PC-3 (cell line): ENCODE measurements around the gene NALCN. TPM values are rescaled to one million over a fixed set of nuclear protein-coding genes. Genes with fewer than 3 reads are reported as not detected.

Experiments used
- ATAC-seq: fragments of 200-7000 bp; cut with Tn5 transposase; 2 replicates; pipeline ENCODE4 v1.9.1; 2020; ENCODE audit warnings: mild to moderate bottlenecking, moderate library complexity
- BruUV-seq: library from RNA; stranded (reverse); fragments of 400-500 nt; replicated peaks from 2 replicates; lab custom pipeline; 2021; lab: Mats Ljungman, UMichigan
- CTCF ChIA-PET: fragments of 300-600 bp; sonication (Branson Sonifier 250); formaldehyde crosslinking; loops from one replicate; lab custom pipeline; 2022; ENCODE audit warnings: antibody characterized with exemption; lab: Charles Lee
- POLR2A ChIA-PET: fragments of 300-600 bp; sonication (Branson Sonifier 250); formaldehyde crosslinking; loops from one replicate; lab custom pipeline; 2022; ENCODE audit warnings: antibody characterized with exemption; ENCODE audit not compliant: unreplicated experiment; lab: Charles Lee
- DNase-seq: peaks from one replicate; pipeline ENCODE4 v3.0.0-alpha.2; 2015
- H2AFZ ChIP-seq: fragments of 300-600 bp; sonication (generic); 2 replicates; pipeline ENCODE4 v1.6.0; 2016; ENCODE audit warnings: antibody characterized with exemption, low read length
- H3F3A ChIP-seq: fragments of 300-600 bp; sonication (generic); one replicate; pipeline ENCODE4 v1.6.0; 2017; ENCODE audit warnings: antibody characterized with exemption, low read length, control low read depth, mild to moderate bottlenecking; ENCODE audit not compliant: unreplicated experiment
- H3K27ac ChIP-seq: fragments of 300-600 bp; sonication (generic); 2 replicates; pipeline ENCODE4 v1.5.1; 2016; ENCODE audit warnings: mild to moderate bottlenecking, low read length
- H3K27me3 ChIP-seq: fragments of 300-600 bp; sonication (generic); 2 replicates; pipeline ENCODE4 v1.6.1; 2016; ENCODE audit warnings: low read length, mixed read lengths
- H3K36me3 ChIP-seq: fragments of 300-600 bp; sonication (generic); 2 replicates; pipeline ENCODE4 v1.6.1; 2016; ENCODE audit warnings: low read depth, mixed run types, low read length, mixed read lengths
- H3K4me1 ChIP-seq: fragments of 300-600 bp; sonication (generic); 2 replicates; pipeline ENCODE4 v1.5.1; 2016; ENCODE audit warnings: low read length; ENCODE audit not compliant: insufficient read depth
- H3K4me2 ChIP-seq: fragments of 300-600 bp; sonication (generic); 2 replicates; pipeline ENCODE4 v1.6.0; 2016; ENCODE audit warnings: low read length
- H3K4me3 ChIP-seq: fragments of 300-600 bp; sonication (generic); 2 replicates; pipeline ENCODE4 v1.5.1; 2016; ENCODE audit warnings: mild to moderate bottlenecking, low read length, mixed read lengths
- H3K79me2 ChIP-seq: fragments of 300-600 bp; sonication (generic); 2 replicates; pipeline ENCODE4 v1.6.1; 2017; ENCODE audit warnings: low read length, mixed read lengths
- H3K9ac ChIP-seq: fragments of 300-600 bp; sonication (generic); 2 replicates; pipeline ENCODE4 v1.6.0; 2016; ENCODE audit warnings: mild to moderate bottlenecking, low read length
- H3K9me2 ChIP-seq: fragments of 300-600 bp; sonication (generic); replicated peaks from 2 replicates; pipeline ENCODE4 v1.6.1; 2016; ENCODE audit warnings: mixed run types, low read length, mixed read lengths
- H3K9me3 ChIP-seq: fragments of 300-600 bp; sonication (generic); 2 replicates; pipeline ENCODE4 v1.6.1; 2016; ENCODE audit warnings: low read length, mixed read lengths
- H4K20me1 ChIP-seq: fragments of 300-600 bp; sonication (generic); 2 replicates; pipeline ENCODE4 v1.6.1; 2016; ENCODE audit warnings: low read length, mixed read lengths
- EZH2 ChIP-seq: fragments of 300-600 bp; sonication (generic); IDR thresholded peaks from one replicate; pipeline ENCODE4 v1.6.1; 2017; ENCODE audit warnings: antibody characterized with exemption, mild to moderate bottlenecking, low read length; ENCODE audit not compliant: unreplicated experiment
- EZH2phosphoT487 ChIP-seq: fragments of 300-600 bp; sonication (generic); IDR thresholded peaks from 2 replicates; pipeline ENCODE4 v1.6.1; 2018; ENCODE audit warnings: mild to moderate bottlenecking, antibody characterized with exemption, low read length, borderline replicate concordance
- intact Hi-C: fragments of 100-400 bp; cut with micrococcal nuclease; formaldehyde crosslinking; loops from 2 replicates; pipeline ENCODE4 v1.9.0; 2023
- total RNA-seq: library from RNA; depleted of rRNA; stranded (reverse); fragments of >200 nt; gene quantifications from 2 replicates; pipeline ENCODE4 v1.2.3, GENCODE V29; 2014
- TF ChIP-seq, protein P1 (sequence below): fragments of 300-600 bp; sonication (generic); conservative IDR thresholded peaks from 2 replicates; pipeline ENCODE4 v1.5.1; 2017; ENCODE audit warnings: antibody characterized with exemption, low read depth, mild to moderate bottlenecking, low read length

NALCN gene
- total RNA-seq, 1 experiment from 2014 or later = 11.8 TPM

GRCh38 chr13:101451641-101452040, 35.3 kb upstream of the NALCN start:
- H2AFZ ChIP-seq = no peak overlapping the region
- H3K4me1 ChIP-seq = peaks cover 51% of the 10 kb centered on the region
- no TSS peak for BruUV-seq

GRCh38 chr13:101450749-101451130, 34.4 kb upstream of the NALCN start:
- peak; percentile 61 for DNase-seq
- ATAC-seq = peak; percentile 0; the same call in 1 of the 2 replicates
- BruUV-seq = no TSS peak
- ChIA-PET CTCF (no interaction called here), POLR2A (no interaction called here)
- TF ChIP-seq, protein P1, sequence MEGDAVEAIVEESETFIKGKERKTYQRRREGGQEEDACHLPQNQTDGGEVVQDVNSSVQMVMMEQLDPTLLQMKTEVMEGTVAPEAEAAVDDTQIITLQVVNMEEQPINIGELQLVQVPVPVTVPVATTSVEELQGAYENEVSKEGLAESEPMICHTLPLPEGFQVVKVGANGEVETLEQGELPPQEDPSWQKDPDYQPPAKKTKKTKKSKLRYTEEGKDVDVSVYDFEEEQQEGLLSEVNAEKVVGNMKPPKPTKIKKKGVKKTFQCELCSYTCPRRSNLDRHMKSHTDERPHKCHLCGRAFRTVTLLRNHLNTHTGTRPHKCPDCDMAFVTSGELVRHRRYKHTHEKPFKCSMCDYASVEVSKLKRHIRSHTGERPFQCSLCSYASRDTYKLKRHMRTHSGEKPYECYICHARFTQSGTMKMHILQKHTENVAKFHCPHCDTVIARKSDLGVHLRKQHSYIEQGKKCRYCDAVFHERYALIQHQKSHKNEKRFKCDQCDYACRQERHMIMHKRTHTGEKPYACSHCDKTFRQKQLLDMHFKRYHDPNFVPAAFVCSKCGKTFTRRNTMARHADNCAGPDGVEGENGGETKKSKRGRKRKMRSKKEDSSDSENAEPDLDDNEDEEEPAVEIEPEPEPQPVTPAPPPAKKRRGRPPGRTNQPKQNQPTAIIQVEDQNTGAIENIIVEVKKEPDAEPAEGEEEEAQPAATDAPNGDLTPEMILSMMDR = no peak
- TF ChIP-seq EZH2phosphoT487 = no peak
- no peak for TF ChIP-seq EZH2
- H3F3A ChIP-seq = peaks cover 5% of the 10 kb centered on the region
- peaks cover 43% of the 10 kb centered on the region for H3K4me1 ChIP-seq
- H3K9me3 ChIP-seq = no peaks in the 10 kb centered on the region
- peak overlapping the region; percentile 89 for H3K4me2 ChIP-seq
- no peaks in the 10 kb centered on the region for H3K36me3 ChIP-seq
- peaks cover 25% of the 10 kb centered on the region for H3K79me2 ChIP-seq
- no peaks in the 10 kb centered on the region for H3K9me2 ChIP-seq
- H4K20me1 ChIP-seq = no peaks in the 10 kb centered on the region
- intact Hi-C loops = loop anchor here (1.0 to 5.0 kb wide), 8 partner anchors 62 to 307 kb away; no protein-coding TSS in a partner anchor
- peak overlapping the region; percentile 99 for H3K27ac ChIP-seq
- peak overlapping the region; percentile 63 for H3K9ac ChIP-seq
- H3K4me3 ChIP-seq = peak overlapping the region; percentile 24; the same call in 1 of the 2 replicates
- no peak overlapping the region for H2AFZ ChIP-seq
- H3K27me3 ChIP-seq = no peaks in the 10 kb centered on the region

More at GRCh38 chr13:101451641-101452040, 35.3 kb upstream of the NALCN start:
- ATAC-seq (no peak), DNase-seq (no peak)
- Histone ChIP-seq H3K79me2 (peaks cover 30% of the 10 kb centered on the region), H3K36me3 (no peaks in the 10 kb centered on the region), H3K9me3 (no peaks in the 10 kb centered on the region), H3K27me3 (no peaks in the 10 kb centered on the region), H3K4me2 (peak overlapping the region; percentile 89), H4K20me1 (no peaks in the 10 kb centered on the region), H3K9ac (peak overlapping the region; percentile 81), H3K4me3 (peak overlapping the region; percentile 85), H3F3A (peaks cover 8% of the 10 kb centered on the region), H3K9me2 (no peaks in the 10 kb centered on the region), H3K27ac (peak overlapping the region; percentile 99)
- TF ChIP-seq EZH2 (no peak), EZH2phosphoT487 (no peak)
- TF ChIP-seq, protein P1 = no peak
- intact Hi-C loops = loop anchor here (2.0 to 5.0 kb wide), 8 partner anchors 35 to 307 kb away; partner anchors contain the start of gene NALCN
- POLR2A ChIA-PET = no interaction called here
- CTCF ChIA-PET = no interaction called here
